Stimulated activated CD8-positive, alpha-beta memory T cell treated with anti-CD3 and anti-CD28 coated beads, Interleukin-4, amount 100 ng/mL, for 4 hours (primary cell): ENCODE data around the gene NOL4L.
"Not testable (repeated sequence)": the region's sequence is repeated elsewhere in the genome, so short reads cannot be mapped to it uniquely, and the experiment has no call there.

Source experiments
- DNase-seq, 2 donors: peaks; one replicate each; pipeline ENCODE4 v3.0.0-alpha.2; 2020; ENCODE audit warnings: low read depth in 2 of 2, low spot score in 1 of 2

Gene NOL4L

DNA sequence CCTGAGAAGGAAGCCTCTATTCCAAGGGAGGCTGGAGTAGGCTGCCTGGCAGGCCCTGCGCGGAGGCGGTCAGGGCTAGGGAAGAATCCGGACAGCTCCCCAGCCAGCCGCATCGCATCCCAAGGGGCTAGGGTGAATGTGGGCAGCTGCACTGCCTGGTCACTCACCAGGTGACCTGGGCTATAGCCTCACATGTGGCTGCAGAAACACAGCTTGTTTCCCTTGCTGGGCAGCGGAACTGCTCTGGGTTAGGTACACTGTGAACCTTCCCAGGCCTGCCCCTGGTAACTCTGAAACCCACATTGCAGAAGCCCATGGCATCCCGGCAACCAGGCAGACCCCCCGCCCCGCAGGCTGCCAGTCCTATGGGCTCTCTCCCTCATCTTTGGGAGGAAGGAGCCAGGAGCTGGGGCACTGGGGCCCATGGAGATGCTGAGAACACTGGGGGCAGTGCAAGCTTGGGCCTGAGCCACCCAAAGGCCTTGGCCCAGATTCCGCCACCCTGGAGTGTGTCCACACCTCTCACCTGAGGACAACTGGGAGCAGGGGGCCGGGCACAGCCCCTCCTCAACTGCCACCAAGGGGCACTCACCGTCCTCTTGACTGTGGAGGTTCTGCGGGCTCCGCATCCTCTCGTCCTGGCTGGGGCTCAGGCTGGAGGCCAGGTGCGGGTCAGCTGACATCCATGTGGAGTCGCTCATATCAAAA lies 111.0 kb downstream of the NOL4L start:
- DNase-seq: no peak

DNA sequence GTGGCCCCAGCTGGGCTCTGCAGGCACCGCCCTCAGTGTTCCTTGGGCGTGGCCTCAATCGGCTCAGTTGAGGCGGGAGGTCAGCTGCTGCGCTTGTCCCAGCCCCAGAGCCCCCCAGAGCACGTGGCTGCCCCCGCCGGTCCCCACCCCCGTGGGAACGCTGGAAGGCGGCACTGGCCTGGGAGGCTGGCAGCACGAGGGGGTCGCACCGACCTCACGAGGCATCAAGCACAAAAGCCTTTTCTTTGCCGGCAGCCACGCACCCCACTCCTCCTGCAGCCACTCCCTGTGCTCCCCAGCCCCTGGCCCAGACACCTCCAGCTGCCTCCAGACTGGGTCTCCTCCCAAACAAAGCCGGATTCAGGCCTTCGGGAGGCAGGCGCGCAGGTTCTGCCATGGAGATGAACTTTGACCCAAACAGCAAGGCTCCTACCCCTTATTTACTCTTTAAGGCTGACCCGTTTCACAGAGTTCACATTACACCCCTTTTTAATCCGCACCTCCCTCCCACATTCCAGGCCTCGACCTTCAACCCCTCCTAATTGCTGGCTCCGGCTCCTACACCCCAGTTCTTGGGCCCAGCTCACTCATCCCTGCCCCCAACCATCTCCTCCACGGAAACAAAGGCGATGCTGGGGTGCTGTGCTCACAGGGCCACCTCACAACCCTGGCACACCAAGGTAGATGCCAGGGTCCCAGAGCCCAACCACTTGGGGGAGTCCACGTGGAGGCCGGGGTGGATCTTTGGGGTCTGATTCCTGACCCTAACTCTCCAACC lies 111.7 kb downstream of the NOL4L start:
- no peak for DNase-seq

DNA sequence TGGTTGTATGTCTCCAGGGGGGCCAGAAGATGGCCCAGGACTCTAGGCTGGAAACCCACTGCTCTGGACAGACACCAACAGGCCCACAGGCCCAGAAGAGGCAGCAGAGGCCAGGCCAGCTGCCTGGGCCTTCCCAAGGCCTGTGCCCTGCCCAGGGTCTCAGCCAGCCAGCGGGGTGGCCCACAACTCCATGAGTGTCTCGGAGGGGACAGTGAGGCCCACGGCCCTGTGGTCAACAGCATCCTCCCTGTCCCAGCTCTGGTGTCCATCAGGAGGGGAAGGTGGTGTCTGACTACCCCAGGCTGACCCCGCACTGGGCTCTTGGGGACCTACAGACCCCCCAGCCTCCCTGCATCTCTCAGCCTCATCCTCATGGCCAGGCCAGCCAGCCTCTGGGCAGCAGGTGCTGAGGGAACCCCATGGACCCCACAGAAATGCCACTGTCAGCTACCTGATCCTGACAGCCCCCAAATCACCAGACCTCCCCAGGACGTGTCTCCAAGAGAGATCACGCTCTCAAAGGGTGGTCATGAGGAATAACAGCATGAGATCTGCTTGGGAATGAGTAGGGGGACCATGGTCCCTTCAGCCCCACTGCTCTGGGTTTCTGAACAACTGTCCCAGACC lies 112.4 kb downstream of the NOL4L start:
- DNase-seq: no peak

DNA sequence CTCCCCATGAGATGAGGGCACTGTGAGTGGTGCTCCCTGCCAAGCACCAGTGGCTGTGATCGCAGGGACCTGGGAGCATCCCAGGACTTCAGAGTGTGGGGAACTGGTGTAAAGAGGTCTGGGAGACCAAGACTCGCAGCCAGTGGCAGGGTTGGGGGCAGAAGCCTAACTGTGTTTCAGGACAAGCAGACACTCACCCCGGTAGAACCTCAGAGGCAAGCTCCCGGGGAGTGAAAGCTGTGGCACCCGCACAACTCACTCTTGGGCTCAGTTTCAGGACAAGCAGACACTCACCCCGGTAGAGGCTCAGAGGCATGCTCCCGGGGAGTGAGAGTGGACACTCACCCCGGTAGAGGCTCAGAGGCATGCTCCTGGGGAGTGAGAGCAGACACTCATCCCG lies 114.2 kb downstream of the NOL4L start:
- no peak for DNase-seq

DNA sequence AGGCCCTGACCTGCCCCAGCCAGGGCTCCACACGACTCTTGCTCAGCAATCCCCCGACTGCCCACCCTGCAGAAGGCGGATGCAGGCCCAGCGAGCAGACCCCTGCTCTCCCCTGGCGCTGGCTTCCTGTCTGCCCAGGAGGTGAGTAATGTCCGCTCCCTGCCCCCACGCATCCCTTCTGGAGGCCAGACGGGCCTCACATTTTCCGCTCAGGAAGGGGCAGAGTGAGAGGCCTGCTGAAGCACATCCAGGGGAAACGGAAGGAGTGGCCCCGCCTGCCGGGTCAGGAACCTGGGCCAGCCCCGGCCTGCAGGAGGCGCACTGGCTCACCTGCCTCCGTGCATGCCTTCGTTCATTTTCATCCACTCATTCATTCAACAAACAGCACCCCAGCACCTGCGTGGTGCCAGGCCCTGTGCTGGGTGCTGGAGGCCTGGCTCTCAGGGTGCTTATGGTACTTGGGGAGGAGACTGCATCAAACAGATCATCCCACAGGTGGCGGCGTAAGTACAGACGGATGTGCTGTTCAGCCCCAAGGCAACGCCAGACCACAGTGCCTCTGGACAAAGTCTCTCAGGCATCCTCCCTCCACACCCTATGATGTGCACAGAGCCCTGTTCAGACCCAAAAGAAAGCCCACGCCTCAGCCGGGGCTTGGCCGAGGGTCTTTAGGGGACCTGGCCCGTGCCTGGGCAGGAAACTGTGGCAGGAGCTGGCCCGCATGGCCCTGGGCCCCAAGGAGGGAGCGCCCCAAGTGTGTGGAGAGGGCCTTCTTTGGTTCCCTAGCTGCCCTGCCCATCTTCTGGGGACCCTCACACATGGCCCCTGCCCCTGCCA lies 114.9 kb downstream of the NOL4L start:
- DNase-seq: no peak

DNA sequence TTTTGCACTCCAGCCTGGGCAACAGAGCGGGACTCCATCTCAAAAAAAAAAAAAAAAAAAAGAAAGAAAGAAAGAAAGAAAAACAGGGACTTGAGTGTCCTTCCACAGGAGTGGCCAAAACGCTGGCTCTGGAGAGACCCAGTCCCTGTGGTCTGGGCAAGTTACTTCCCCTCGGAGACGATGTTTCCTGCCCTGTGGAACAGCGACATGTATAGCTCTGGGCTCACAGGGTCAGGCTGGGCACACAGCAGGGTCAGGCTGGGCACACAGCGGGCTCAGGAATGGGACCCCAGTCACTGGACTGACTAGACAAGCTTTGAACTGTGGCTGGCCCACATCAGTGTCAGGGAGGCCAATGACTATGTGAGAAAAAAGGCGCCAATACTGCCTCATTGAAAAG lies 116.3 kb downstream of the NOL4L start:
- DNase-seq: no peak

DNA sequence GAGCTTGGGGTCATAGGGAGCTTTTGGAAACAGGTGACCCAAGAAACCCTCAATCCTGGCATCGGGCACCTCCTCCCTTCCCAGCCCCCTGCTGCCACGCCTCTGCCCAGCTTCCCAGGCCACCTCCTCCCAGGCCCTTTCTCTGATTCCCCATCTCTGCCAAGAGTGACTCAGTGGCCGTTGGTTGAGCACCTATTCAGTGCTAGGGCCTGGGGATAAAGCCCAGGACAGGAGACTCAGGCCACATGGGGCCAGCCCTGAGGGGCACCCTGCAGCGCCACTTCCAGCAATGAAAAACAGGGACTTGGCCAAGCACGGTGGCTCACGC lies 116.9 kb downstream of the NOL4L start:
- no peak for DNase-seq

DNA sequence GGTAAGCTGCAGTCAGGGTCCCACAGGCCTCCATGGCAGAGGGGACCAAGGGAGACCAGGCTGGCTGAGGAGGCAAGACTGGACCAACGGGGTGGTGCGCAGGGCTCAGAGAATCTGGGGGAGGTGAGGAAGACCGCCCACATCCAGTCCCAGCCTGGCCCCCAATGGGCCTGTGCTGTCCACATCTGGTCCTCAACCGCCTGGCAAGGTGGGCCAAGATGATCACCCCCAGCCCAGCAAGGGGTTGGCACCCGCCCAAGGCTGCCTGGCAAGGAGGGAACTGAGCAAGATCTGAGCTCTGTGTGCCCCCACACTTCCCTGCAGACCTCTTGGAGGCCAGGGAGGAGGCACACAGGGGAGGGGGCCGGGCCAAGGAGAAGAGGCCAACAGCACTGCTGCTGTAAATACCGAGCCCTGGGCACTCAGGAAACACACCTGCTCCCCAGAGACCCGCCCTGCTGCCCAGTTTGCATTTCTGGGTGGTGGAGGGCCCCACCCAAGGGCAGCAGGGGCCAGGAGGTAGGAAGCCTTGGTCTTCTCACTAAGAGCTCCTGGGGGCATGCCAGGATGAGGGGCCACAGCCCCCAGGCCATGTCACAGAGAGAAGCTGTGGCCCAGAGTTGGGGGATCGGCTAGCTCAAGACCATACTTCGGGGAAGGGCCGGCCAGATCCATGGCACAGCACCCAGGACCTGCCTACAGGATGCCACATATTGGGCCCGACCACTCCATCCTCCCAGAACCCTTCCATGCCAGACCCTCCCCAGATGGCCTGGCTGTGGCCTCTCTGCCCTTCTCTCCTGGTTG lies 117.4 kb downstream of the NOL4L start:
- no peak for DNase-seq

DNA sequence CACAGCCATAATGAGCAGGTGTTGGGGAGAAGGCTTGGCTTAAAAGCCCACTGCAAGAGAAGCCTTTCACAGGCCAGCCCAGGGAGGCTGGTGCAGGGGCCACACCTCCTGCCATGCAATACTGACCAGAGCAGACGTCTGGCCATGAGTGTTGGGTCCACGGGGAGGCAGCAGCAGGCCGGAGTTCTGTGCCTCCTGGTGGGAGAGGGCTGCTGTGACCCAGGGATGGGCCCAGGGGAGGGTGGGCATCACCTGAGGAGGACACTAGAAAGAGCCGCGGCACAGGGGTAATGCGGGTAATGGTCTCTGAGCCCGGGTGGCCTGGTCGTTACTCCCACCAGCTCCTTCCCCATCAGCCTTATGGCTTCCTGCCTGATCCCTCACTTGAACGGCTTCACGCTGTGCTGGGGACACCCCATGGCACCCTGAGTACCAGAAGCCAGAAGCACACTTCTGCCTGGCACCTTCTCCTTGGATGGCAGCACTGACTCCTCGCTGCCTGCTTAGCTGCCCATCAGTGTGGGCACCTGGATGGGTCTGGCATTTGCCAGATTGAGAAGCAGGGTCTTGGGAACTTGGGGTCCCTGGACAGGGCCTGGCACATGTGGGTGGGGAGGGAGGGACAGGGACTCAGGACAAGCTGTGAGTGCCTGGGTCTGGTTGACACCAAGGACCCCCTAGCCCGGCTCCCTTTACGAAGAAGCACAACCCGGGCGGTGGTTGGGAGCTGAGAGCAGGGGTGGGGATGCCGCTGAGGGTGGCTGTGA lies 118.2 kb downstream of the NOL4L start:
- DNase-seq: no peak

DNA sequence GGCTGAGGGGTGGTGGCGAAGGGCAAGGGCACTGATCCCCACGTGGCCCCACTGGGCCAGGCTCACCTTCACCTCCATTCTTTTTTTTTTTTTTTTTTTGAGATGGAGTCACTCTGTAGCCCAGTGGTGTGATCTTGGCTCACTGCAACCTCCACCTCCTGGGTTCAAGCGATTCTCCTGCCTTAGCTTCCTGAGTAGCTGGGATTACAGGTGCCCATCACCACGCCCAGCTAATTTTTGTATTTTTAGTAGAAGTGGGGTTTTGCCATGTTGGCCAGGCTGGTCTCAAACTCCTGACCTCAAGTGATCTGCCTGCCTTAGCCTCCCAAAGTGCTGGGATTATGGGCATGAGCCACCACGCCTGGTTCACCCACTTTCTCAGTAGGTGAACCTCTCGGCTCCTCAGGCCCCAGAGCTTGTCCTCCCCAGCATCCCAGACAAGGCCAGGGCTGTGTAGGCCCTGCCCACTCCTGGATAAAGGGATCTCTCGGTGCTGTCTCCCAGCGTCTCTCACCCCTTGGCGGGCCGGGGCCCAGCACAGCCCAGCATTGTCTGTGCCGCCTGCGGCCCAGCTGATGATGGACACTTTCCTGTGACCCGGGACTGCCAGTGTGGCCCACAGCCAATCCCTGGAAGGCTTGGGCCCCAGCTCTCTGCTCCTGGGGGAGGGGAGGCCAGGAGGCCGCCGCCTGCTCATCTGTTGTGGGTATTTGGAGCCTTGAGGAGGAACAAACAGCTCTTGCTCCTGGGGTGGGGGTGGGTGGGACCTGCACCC lies 119.0 kb downstream of the NOL4L start:
- not testable (repeated sequence) for DNase-seq

DNA sequence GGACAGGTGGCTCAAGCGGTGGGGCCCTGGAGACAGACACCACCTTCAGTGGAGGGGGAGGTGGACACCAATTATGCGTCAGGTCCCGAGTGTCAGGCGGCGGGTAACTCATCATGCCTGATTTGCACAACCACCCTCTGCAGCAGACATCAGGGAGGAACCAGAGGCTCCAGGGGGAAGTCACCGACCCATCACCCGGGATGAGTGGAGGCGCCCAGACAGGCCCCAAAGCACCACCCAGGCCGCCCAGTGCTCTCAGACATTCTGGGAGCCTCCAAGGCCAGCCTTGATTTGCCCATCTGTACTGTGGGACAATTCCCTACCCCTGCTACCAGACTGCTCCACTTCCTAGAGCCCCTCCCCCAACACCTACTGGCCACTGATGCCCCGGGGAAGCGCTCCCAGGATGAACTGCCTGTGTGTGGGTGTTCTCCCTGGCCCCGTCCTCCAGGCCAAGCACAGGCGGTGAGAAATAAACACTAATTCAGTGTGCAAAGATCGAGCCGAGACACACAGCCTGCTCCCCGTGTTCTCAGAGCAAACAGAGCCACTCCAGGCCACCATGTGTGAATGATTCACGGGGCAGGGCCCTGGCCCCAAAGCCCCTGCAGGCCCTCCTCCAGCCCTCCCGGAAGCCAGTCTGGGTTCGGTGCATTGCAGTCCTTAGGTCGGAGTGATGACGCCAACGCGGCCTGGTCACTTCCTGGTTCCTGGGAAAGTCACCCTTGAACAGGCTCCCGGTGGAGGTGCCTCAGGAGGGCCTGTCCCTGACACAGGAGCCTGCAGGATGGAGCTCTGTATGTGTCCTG lies 119.8 kb downstream of the NOL4L start:
- no peak for DNase-seq

DNA sequence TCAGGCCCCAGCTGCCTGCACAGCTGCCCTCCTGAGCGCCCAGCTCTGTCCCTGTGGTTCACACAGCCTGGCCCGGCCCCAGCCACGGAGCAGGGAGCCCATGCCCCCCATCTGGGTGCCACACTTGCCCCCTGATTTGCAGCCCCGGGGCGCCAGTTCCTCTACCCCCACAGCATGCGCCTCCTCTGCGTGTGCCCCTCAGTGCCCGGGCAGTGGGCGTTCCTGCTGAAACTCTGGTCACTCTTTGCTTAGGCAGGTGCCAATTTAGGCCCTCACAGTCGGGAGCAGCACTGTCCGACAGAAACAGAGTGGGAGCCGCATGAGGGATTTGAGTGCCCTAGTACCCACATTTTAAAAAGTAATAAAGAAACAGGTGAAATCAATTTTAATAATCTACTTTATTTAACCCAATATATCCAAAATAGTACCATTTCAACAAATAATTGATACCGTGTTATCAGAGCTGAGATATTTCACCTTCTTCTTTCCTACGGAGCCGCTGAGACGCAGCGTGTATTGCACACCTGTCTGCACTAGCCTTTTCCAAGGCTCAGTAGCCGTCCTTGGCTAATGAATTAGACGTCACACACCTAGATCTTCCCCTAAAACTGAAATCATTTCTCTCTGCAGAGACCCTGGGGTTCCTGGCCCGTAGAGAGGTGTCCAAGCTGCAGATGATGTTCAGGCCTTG lies 120.6 kb downstream of the NOL4L start:
- DNase-seq: no peak

DNA sequence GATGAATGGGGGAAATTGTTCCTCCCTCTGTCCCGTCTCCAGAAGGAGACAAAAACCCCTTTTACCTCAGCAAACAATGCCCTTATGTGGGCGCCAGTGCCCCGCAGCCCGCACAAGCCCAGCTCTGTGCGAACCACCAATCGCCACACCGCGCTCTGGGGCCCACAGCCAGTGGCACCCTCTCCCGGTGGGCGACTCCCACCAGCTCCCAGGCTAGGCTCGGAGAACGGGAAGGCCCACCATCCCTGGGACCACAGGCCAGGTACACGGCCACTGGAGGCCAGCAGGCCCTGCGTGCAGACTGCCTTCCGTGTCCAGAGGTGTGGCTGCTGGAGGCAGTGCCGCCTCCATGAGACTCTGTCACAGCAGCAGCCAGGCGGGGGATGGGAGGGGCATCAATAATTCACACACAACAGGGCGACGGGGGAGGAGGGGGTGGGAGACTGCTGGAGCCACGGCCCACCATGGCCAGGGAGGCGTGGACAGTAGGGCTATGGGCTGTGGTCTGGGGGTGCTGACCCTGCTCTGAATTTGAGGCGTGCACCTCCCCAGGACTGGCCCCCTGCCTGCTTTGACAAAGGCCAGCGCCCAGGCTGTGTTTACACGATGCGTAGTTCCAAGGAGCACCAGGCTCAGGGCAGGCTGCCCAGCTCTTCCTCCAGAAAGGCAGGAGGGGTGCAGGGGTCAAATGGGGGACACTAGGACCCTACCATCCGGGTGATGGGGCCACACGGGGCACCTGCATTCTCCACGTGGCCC lies 121.3 kb downstream of the NOL4L start:
- no peak for DNase-seq

DNA sequence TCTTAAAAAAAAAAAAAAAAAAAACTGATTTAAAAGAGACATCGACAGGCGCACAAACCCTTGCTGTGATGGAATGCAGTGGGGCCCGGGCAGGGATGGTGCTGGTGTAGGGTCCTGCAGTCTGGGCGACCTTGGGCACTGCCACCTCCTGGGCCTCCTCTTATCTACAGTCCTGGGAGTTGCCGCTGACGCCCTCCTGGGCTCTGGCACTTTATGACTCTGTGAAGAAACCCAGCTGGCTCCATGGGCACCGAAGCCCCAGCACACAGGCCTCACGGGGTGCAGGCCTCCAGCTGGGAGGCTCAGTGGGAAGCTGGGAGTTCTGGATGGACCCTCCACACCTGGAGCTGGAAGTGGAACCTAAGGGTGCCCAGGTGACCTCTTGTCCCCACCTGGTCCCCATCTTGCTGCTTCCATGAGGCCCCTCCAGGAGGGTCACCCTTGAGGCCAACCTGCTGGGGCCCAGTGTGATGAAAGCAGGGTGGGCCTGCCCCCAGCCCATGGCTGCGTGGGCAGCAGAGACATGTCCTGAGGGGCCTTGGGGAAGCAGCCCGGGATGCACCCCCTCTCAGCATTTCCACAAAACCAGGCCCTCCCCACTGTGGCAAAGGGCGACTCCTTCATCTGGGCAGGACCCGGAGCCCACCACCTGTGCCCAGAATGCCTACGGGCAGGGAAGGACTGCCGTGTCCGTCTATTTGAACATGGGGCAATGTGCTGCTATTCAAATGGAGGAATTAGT lies 122.1 kb downstream of the NOL4L start:
- DNase-seq: no peak

DNA sequence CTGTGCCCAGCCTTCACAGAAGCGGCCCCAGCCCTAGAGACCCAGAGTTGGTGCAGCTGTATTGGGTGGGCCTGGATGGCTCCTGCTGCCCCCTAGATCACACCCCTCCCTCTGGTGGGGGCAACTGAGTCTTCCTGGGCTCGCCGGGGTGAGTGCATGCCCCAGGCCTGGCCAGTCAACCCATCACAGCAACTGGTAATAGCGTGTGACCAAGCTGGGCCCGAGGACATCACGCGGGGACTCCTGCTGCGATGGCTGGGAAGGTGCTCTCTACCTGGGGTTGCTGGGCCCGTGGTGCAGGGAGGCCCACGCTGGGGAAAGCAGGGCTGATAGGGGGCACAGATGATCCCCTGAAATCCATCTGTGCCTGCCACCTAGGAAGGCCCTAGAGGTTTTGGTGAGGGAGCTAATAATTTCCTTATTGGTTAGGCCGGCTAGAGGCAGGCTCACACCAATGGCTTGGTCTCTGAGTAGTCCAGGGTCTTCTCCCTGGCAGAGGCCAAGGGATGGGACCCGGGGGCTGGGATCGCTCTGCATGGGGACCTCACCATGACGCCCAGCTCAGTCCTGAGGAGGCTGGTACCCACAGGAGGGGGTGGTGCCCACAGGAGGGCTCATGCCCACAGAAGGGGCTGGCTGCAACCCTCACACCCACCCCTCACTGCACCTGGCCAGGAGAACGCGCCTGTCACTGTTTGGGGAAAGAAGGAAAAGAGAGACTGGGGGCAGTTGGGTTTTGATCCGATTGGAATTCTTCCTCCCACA lies 123.1 kb downstream of the NOL4L start:
- DNase-seq: no peak
